Activated CD8-positive, alpha-beta memory T cell treated with anti-CD3 and anti-CD28 coated beads for 1 hour (primary cell): ENCODE data around the gene PLCB3.
A peak's percentile ranks its signal among the peaks of the same experiment; 100 is the strongest.
"Not testable (repeated sequence)": the region's sequence is repeated elsewhere in the genome, so short reads cannot be mapped to it uniquely, and the experiment has no call there.

ENCODE experiments used
- DNase-seq, 2 donors: peaks; one replicate each; pipeline ENCODE4 v3.0.0-alpha.2; 2020; ENCODE audit warnings: low read depth in 1 of 2; ENCODE audit errors: extremely low read depth in 1 of 2

PLCB3 gene

GRCh38 chr11:64298966-64299846, 47.9 kb downstream of the PLCB3 start:
- DNase-seq: no peak

- DNase-seq: no peak
Observed at GRCh38 chr11:64299847-64300648, 48.7 kb downstream of the PLCB3 start, which contains the start of gene CATSPERZ. CATSPERZ (plus strand) TSS chr11:64300358; CDS start chr11:64300411, 53 bp downstream.

- DNase-seq: no peak
Observed at GRCh38 chr11:64303109-64304031, 52.0 kb downstream of the PLCB3 start.

- DNase-seq: no peak
Observed at GRCh38 chr11:64304032-64304315, 52.6 kb downstream of the PLCB3 start.

GRCh38 chr11:64304316-64305072, 53.2 kb downstream of the PLCB3 start:
- DNase-seq: peak; percentile 84 to 94

GRCh38 chr11:64305075-64305690, 53.9 kb downstream of the PLCB3 start, which contains the start of gene ESRRA:
ESRRA (plus strand) TSS chr11:64305524; CDS start chr11:64307180, 1,656 bp downstream.
- peak; percentile 98 to 100 for DNase-seq

- peak in 1 of 2 donors; percentile 47 for DNase-seq
Observed at GRCh38 chr11:64305691-64306562, 54.6 kb downstream of the PLCB3 start.

GRCh38 chr11:64306563-64306875, 55.2 kb downstream of the PLCB3 start:
- DNase-seq: no peak

- DNase-seq: no peak
Observed at GRCh38 chr11:64306876-64307622, 55.7 kb downstream of the PLCB3 start.

- DNase-seq: not testable (repeated sequence)
Observed at GRCh38 chr11:64307795-64308194, 56.5 kb downstream of the PLCB3 start.

- DNase-seq: no peak
Observed at GRCh38 chr11:64312947-64313346, 61.6 kb downstream of the PLCB3 start.

GRCh38 chr11:64313491-64314145, 62.3 kb downstream of the PLCB3 start:
- DNase-seq: no peak

- DNase-seq: no peak
Observed at GRCh38 chr11:64314146-64314804, 62.9 kb downstream of the PLCB3 start.

- no peak for DNase-seq
Observed at GRCh38 chr11:64314805-64315561, 63.7 kb downstream of the PLCB3 start.

GRCh38 chr11:64315667-64316526, 64.6 kb downstream of the PLCB3 start:
- not testable (repeated sequence) for DNase-seq
